GM21786 (cell line): ENCODE data around the gene CDON.

Experiments
- ATAC-seq: cut with Tn5 transposase; IDR thresholded peaks from one replicate; pipeline ENCODE4 v1.9.1; 2021; ENCODE audit not compliant: unreplicated experiment

CDON gene, protein sequence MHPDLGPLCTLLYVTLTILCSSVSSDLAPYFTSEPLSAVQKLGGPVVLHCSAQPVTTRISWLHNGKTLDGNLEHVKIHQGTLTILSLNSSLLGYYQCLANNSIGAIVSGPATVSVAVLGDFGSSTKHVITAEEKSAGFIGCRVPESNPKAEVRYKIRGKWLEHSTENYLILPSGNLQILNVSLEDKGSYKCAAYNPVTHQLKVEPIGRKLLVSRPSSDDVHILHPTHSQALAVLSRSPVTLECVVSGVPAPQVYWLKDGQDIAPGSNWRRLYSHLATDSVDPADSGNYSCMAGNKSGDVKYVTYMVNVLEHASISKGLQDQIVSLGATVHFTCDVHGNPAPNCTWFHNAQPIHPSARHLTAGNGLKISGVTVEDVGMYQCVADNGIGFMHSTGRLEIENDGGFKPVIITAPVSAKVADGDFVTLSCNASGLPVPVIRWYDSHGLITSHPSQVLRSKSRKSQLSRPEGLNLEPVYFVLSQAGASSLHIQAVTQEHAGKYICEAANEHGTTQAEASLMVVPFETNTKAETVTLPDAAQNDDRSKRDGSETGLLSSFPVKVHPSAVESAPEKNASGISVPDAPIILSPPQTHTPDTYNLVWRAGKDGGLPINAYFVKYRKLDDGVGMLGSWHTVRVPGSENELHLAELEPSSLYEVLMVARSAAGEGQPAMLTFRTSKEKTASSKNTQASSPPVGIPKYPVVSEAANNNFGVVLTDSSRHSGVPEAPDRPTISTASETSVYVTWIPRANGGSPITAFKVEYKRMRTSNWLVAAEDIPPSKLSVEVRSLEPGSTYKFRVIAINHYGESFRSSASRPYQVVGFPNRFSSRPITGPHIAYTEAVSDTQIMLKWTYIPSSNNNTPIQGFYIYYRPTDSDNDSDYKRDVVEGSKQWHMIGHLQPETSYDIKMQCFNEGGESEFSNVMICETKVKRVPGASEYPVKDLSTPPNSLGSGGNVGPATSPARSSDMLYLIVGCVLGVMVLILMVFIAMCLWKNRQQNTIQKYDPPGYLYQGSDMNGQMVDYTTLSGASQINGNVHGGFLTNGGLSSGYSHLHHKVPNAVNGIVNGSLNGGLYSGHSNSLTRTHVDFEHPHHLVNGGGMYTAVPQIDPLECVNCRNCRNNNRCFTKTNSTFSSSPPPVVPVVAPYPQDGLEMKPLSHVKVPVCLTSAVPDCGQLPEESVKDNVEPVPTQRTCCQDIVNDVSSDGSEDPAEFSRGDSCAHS (N-terminal part only)

GRCh38 chr11:126062679-126063506, at the start of gene CDON:
Gene CDON (minus strand): TSS chr11:126062866. CDS start chr11:126023476, 39,390 bp downstream.
- peak; percentile 97 for ATAC-seq

- ATAC-seq, result no peak
Observed at GRCh38 chr11:126111458-126112116, 48.9 kb upstream of the CDON start.

GRCh38 chr11:126109941-126110731, 47.5 kb upstream of the CDON start:
- ATAC-seq, result no peak

- ATAC-seq, result no peak
Observed at GRCh38 chr11:126106594-126107328, 44.1 kb upstream of the CDON start.

DNA sequence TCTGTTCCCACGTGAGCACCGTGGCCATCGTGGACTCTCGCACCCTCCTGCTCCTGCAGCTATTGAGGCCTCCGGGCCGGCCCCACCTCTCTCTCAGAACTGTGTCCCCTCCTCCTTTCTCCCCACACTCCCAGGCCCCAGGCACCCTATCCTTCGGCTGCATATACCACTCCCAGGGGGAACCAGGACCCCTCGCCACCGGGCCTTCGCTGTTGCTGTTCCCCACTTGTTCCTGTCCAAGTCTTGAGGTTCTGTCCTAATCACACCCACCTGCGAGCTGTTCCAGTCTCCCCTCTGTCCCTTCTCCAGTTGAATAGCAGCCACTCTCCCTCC, 43.0 kb upstream of the CDON start:
- no peak for ATAC-seq

DNA sequence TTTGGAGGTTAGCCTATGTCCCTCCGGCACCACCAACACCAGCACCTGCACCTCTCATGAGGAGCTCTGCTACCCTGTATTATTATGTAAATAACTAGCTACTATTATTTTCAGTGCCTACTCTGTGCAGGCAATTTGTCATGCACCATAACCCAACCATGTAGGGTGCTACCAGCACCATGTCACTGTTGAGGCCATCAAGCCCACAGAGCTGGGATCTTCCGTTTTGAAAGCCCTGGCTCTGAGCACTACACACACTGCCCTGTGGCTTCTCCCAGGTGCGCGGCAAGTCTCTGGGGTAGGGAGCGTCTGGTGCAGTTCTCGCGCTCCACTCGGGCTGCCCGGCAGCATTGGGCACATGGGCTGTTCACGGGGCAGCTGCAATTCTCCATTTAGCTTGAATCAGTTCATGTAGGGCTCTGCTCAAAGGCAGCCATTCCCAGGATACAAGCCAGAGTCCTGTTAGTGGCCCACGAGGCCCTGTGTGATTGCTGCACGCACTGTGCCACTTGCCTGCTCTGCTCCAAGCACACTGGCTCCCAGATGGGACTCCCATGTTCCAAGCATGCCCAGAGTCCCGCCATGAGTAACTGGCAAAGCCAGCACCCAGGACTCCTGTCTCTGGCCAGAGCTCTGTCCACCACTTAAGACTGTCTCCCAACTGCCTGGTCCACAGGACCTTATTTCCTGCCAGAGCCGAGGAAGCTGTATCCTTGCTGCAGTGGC, 42.5 kb upstream of the CDON start:
- ATAC-seq, result no peak

DNA sequence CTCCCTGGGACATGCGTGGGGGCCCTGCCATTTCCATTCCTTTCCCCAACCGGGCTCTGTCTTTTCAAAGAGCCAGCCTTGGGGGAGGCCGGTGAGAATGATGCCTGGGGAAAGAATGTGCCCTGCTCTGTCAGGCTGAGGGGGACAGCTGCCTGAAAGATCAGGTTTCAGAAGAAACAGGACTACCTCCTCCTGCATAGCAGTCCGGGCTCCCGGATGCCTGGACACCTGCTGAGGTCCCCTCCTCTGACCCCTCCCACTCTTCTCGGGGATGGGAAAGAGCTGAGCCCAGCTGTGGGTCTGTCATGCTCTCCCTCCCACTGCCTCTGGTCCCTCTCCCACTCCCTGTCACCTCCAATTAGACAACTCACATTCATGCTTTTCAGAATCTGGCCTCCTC, 41.8 kb upstream of the CDON start:
- no peak for ATAC-seq

DNA sequence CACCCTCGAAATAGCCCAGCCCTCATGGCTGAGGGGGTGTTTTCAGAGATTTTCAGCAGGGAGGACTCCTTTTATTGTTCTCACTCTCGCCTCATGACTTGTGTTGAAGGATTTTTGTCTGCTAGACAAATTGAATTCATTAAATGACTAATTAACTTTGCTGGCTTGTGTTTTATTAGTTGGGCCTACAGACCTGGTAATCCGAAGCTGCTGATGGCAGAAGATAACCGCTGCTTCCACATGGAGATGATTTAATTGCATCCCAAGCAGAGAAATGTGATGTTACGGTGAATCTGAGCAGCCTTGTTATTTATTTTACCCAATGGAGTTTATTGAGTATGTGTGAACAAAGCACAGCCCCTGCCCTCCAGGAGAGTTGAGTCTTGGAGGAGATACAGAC, 40.5 kb upstream of the CDON start:
- ATAC-seq, result no peak

DNA sequence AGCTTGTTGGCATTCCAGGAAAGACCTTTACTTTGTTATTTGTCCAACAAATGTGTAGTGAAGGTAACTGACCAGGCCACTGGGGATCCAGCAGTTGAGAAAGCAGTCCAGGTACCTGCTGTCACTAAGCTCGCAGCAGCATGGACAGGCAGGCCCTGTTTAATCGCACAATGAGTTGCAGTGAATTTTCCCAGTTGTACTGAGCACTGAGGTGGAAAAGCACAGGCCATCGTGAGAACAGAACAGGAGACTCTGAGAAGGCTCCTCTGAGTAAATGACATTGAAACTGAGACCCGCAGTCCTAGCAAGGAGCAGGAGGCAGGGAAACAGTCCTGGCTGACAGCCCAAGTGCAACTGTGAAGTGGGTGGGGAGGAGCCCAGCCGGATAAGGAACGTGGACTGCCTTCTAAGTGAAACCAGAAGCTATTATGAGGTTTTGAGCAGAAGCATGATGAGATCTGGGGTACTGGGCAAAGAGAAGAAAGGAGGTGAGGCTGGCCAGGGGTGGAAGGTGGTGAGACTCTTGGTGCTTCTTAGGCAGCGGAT, 39.8 kb upstream of the CDON start:
- no peak for ATAC-seq

DNA sequence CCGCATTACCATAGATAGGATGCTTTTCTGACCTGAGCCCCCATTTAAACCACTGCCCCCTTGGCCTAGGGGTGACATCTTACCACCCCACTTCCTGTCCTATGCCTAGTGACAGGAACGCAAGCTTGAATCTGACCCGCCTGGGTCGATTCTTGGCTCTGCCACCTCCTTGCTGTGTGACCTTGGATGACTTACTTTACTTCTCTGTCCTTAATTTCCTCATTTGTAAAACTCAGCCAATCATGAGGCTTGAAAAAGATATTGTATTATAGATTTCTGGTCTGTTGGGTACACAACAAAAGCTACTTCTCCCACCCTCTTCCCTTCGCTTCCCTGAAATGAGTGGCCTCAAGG, 39.2 kb upstream of the CDON start:
- no peak for ATAC-seq

DNA sequence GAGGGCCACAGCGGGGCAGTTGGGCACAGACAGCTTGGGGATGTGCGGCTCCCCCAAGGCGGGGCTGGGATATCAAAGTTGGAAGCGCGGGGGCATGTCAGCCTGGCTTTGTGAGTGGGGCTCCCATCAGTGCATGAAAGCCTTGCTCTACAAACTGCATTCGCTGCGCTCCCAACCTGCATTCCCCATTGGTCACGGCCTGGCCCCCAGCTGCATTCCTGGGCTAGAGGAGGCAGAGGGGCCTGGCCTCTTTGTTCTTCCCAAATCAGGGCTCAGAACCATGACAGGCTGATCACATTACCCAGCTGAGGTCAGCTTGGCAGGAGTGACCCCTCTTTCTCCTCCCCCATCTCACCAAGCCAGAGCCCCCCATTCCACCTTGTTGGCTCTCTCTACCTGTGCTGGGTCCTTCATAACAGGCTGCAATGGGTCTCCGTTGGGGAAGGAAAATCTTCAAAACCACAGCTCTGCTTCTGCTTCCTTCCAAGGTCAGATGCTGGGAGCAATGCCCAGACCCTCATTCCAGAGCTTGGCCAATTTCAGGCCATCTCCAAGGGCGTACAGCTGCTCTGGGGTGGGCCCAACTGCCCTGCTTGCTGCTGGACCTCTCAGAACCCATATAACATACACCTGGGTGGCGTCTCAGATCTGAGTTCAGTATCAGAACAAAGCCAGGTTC, 38.7 kb upstream of the CDON start:
- no peak for ATAC-seq

DNA sequence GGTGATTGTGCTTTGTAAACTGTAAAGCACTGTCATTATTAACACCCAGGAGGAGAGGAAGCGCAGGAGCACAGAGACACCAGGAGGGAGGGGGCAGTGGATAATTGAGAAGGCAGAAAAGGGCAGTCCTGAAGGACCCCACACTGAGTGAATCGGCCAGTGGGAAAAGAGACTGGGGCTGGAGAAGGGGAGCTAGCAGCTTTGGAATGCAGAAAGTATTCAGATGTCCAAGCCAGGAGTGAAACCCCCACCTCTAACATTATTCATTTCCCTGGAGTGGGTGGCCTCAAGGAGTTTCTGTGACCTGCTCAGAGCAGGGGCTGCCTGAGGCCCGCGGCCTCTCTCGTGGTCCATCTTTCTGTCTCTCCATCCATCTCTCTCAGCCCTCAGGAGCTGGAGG, 38.0 kb upstream of the CDON start:
- ATAC-seq, result no peak

- no peak for ATAC-seq
Observed at GRCh38 chr11:126098204-126098769, 35.6 kb upstream of the CDON start.

- ATAC-seq, result no peak
Observed at GRCh38 chr11:126095745-126096144, 33.1 kb upstream of the CDON start.

- ATAC-seq, result no peak
Observed at GRCh38 chr11:126090452-126090851, 27.8 kb upstream of the CDON start.

GRCh38 chr11:126088999-126089398, 26.3 kb upstream of the CDON start:
- no peak for ATAC-seq

DNA sequence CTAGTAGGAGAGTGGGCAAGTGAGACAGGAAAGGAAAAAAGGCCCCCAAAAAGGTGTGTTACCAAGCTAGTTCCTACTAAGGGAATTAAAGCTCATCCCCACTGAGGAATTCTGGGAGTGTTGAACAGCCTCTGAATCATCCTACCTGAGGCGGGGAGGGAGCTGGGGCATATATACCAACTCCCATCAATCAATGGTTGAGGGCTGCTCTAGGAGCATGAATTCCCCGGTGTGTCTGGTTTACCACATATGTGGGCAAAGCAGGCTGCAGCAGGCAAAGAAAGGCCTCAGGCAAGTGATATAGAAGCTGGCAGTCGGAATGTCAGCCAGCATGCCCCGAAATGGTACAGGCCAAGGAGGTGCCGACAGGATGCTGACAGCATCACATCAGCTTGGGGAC, 23.6 kb upstream of the CDON start:
- ATAC-seq, result no peak
